NT2/D1 (cell line): ENCODE results near the gene ANKRD16.

Experiments
- YY1 ChIP-seq: IDR thresholded peaks from 2 replicates; pipeline ENCODE4 v1.6.1; 2011; ENCODE audit not compliant: insufficient read length, insufficient read depth
- ZNF274 ChIP-seq: IDR thresholded peaks from 2 replicates; pipeline ENCODE4 v1.6.1; 2011; ENCODE audit warnings: mild to moderate bottlenecking, low read depth, low read length

GRCh38 chr10:5915451-5915850 is 25.8 kb upstream of the ANKRD16 start:
- TF ChIP-seq YY1 (no peak), ZNF274 (no peak)
